COLO829 (cell line): ENCODE data around the gene PI4KA.

Experiments used
- DNase-seq: peaks from one replicate; pipeline ENCODE4 v3.0.0; 2012; ENCODE audit warnings: low spot score

The PI4KA gene

GRCh38 chr22:20816559-20816958 lies 42.1 kb downstream of the PI4KA start:
- DNase-seq: no peak

GRCh38 chr22:20815477-20816050 lies 43.0 kb downstream of the PI4KA start:
- DNase-seq: no peak

GRCh38 chr22:20814221-20814808 lies 44.3 kb downstream of the PI4KA start:
- no peak for DNase-seq

- no peak for DNase-seq
Observed at GRCh38 chr22:20813056-20813455, 45.6 kb downstream of the PI4KA start.

- DNase-seq: no peak
Observed at GRCh38 chr22:20811971-20812660, 46.5 kb downstream of the PI4KA start.

GRCh38 chr22:20811171-20811570 lies 47.4 kb downstream of the PI4KA start:
- no peak for DNase-seq

GRCh38 chr22:20810645-20811044 lies 48.0 kb downstream of the PI4KA start:
- DNase-seq: no peak

GRCh38 chr22:20809538-20810185 lies 48.9 kb downstream of the PI4KA start:
- no peak for DNase-seq

GRCh38 chr22:20808844-20809243 lies 49.8 kb downstream of the PI4KA start:
- no peak for DNase-seq

- peak; percentile 90 for DNase-seq
Observed at GRCh38 chr22:20807315-20807752, 51.3 kb downstream of the PI4KA start.

GRCh38 chr22:20805972-20806471 lies 52.6 kb downstream of the PI4KA start:
- no peak for DNase-seq

GRCh38 chr22:20804650-20805049 lies 54.0 kb downstream of the PI4KA start:
- DNase-seq: no peak

- DNase-seq: no peak
Observed at GRCh38 chr22:20803696-20804324, 54.8 kb downstream of the PI4KA start.

GRCh38 chr22:20802922-20803553 lies 55.6 kb downstream of the PI4KA start:
- DNase-seq: no peak

GRCh38 chr22:20802452-20802851 lies 56.2 kb downstream of the PI4KA start:
- no peak for DNase-seq

- DNase-seq: no peak
Observed at GRCh38 chr22:20799449-20799848, 59.2 kb downstream of the PI4KA start.

- DNase-seq: no peak
Observed at GRCh38 chr22:20798974-20799373, 59.6 kb downstream of the PI4KA start.

- DNase-seq: no peak
Observed at GRCh38 chr22:20798218-20798617, 60.4 kb downstream of the PI4KA start.

- DNase-seq: no peak
Observed at GRCh38 chr22:20796731-20797130, 61.9 kb downstream of the PI4KA start.

GRCh38 chr22:20794650-20795413 lies 63.8 kb downstream of the PI4KA start:
- DNase-seq: no peak
